ENCODE measurements around the gene ASB6. TPM values are rescaled to one million over a fixed set of nuclear protein-coding genes. Genes with fewer than 3 reads are reported as not detected.

ASB6 gene
- total and polyA plus RNA-seq, 2 of the 13 experiments (the other 11 are each of a cell fraction or from before 2014, with no cell fraction given) = 8.2 to 8.4 TPM

DNA sequence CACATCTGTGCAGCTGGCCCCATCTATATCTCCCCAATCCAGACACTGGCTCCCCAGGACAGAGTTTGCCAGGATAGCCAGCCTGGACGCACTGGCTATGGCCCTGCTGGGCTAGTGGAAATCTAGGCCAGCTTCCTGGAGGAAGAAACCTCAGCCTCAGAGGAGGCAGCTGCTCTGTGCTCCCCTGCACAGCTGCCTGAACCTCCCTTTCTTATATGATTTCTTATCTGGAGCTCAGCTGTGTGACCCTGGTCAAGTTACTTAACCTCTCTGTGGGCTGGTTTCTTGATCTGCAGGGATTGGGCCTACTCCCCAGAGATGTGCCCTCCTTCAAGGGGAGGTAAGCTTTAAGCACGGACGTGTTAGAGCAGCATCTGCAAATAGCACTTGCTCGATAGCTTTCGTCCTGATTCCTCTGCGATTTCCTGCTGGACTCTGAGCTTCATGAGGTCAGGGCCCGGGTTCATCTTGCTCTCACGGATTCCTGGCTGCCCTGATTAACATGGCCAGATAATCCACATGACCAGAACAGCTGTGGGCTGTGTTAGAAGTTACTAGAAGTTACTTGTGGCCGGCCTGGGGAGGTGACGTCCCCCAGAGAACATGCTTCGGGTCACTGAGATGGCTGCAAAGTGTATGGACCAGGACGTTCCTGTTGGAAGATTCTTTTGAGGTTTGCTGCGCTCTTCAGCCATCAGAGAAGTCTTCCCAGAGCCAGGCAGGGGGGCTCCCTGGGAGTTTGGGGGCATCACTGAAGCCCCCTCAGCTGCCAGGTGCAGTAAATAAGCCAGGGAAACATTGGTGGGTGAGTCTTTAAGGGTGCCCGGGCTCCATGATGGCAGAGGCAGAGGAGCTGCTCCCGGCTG is 35.6 kb downstream of the ASB6 start (continued):
- TF ChIP-seq YEATS2 (CRISPR knock-in tag; IDR thresholded peaks at IDR 0.05; ENCODE audit: borderline replicate concordance) (peak; percentile 47; the same call in 1 of the 2 replicates), SOX5 (CRISPR knock-in tag; IDR thresholded peaks at IDR 0.05; ENCODE audit: borderline replicate concordance) (0 out of 2 replicates have a peak, but pooled peaks have one; percentile 23), ZFP41 (CRISPR knock-in tag; IDR thresholded peaks at IDR 0.05; ENCODE audit: borderline replicate concordance) (no peak), U2AF1 (optimal IDR thresholded peaks at IDR 0.05; ENCODE audit: low read depth, low read length) (peak; percentile 34), IKZF4 (CRISPR knock-in tag; IDR thresholded peaks at IDR 0.05; ENCODE audit: borderline replicate concordance, low read depth, not compliant biosample characterization) (peak; percentile 66), KMT2A (CRISPR knock-in tag; IDR thresholded peaks at IDR 0.05) (no peak), KDM2A (CRISPR knock-in tag; IDR thresholded peaks at IDR 0.05; ENCODE audit: borderline replicate concordance, low read depth) (peak; percentile 40; the same call in 1 of the 2 replicates), ZNF605 (CRISPR knock-in tag; IDR thresholded peaks at IDR 0.05) (peak; percentile 75; the same call in 1 of the 2 replicates), ATF7-NPFF (CRISPR knock-in tag; IDR thresholded peaks at IDR 0.05; ENCODE audit: low read depth) (peak; percentile 19; the same call in 1 of the 2 replicates), PPARG (CRISPR knock-in tag; conservative IDR thresholded peaks at IDR 0.05) (peak; percentile 67; the same call in 1 of the 2 replicates), ZFP36 (IDR thresholded peaks at IDR 0.05; ENCODE audit: borderline replicate concordance, low read depth, low read length, partially characterized antibody) (peak; percentile 85), PLRG1 (conservative IDR thresholded peaks at IDR 0.05) (no peak), NFYC (CRISPR knock-in tag; IDR thresholded peaks at IDR 0.05) (peak; percentile 26; the same call in 1 of the 2 replicates), ARNT (IDR thresholded peaks at IDR 0.05) (no peak), SP4 (CRISPR knock-in tag; IDR thresholded peaks at IDR 0.05) (peak; percentile 76), ZNF274 (CRISPR knock-in tag; IDR thresholded peaks at IDR 0.05) (0 out of 2 replicates have a peak, but pooled peaks have one; percentile 54), ZNF510 (CRISPR knock-in tag; IDR thresholded peaks at IDR 0.05; ENCODE audit: low read depth) (no peak), WIZ (CRISPR knock-in tag; IDR thresholded peaks at IDR 0.05) (no peak), ZNF776 (CRISPR knock-in tag; IDR thresholded peaks at IDR 0.05) (peak; percentile 16; the same call in 1 of the 2 replicates), MED1 (CRISPR knock-in tag; IDR thresholded peaks at IDR 0.05) (peak; percentile 97), GATAD1 (CRISPR knock-in tag; IDR thresholded peaks at IDR 0.05) (0 out of 2 replicates have a peak, but pooled peaks have one; percentile 13), FOXJ3 (CRISPR knock-in tag; IDR thresholded peaks at IDR 0.05; ENCODE audit: borderline replicate concordance) (peak; percentile 31; the same call in 1 of the 2 replicates), CBFB (CRISPR knock-in tag; IDR thresholded peaks at IDR 0.05) (no peak; the same call in 1 of the 2 replicates), SOX6 (IDR thresholded peaks at IDR 0.05) (no peak), SOX6 (CRISPR knock-in tag; IDR thresholded peaks at IDR 0.05) (peak; percentile 36; the same call in 1 of the 2 replicates)
- TF ChIP-seq, protein P1, sequence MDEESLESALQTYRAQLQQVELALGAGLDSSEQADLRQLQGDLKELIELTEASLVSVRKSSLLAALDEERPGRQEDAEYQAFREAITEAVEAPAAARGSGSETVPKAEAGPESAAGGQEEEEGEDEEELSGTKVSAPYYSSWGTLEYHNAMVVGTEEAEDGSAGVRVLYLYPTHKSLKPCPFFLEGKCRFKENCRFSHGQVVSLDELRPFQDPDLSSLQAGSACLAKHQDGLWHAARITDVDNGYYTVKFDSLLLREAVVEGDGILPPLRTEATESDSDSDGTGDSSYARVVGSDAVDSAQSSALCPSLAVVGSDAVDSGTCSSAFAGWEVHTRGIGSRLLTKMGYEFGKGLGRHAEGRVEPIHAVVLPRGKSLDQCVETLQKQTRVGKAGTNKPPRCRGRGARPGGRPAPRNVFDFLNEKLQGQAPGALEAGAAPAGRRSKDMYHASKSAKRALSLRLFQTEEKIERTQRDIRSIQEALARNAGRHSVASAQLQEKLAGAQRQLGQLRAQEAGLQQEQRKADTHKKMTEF (CRISPR knock-in tag; IDR thresholded peaks at IDR 0.05) = peak; percentile 66
- TF ChIP-seq, protein P2, sequence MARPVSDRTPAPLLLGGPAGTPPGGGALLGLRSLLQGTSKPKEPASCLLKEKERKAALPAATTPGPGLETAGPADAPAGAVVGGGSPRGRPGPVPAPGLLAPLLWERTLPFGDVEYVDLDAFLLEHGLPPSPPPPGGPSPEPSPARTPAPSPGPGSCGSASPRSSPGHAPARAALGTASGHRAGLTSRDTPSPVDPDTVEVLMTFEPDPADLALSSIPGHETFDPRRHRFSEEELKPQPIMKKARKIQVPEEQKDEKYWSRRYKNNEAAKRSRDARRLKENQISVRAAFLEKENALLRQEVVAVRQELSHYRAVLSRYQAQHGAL (CRISPR knock-in tag; IDR thresholded peaks at IDR 0.05; ENCODE audit: not compliant biosample characterization) = no peak
